Left renal pelvis (tissue), 4 donors: ENCODE measurements around the gene STAB2. TPM values are rescaled to one million over a fixed set of nuclear protein-coding genes. Genes with fewer than 3 reads are reported as not detected.

Source experiments
- DNase-seq, 4 donors: peaks; one replicate each; pipeline ENCODE4 v3.0.0-alpha.2; 2013; ENCODE audit warnings: low read depth in 4 of 4, low spot score in 3 of 4
- polyA plus RNA-seq, 4 donors: library from polyadenylated mRNA; unstranded; fragments of 120-200 nt; gene quantifications; one replicate each; pipeline ENCODE4 v1.2.1, GENCODE V29; 2013; ENCODE audit not compliant: insufficient read length in 4 of 4

STAB2 gene
- polyA plus RNA-seq, 4 donors = 0.63 to 2.7 (median 1.1) TPM

DNA sequence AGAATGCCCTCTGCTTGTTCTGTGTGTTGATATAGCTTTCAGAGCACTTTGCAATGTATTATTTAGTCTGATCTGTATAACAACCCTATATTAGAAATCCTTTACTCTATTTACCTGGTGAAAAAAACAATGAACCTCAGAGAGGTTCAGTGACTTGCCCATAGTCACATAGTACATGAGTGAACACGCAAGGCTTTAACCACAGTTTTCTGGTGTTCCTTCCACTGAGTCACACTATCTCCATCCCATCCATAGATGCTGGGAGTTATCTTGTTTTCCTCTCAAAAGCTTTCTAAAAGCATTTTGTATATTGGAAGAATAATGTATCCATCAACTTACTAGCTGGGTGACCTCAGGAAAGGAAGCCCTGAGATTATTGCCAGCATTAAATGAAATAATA lies 149.5 kb downstream of the STAB2 start:
- no peak for DNase-seq

DNA sequence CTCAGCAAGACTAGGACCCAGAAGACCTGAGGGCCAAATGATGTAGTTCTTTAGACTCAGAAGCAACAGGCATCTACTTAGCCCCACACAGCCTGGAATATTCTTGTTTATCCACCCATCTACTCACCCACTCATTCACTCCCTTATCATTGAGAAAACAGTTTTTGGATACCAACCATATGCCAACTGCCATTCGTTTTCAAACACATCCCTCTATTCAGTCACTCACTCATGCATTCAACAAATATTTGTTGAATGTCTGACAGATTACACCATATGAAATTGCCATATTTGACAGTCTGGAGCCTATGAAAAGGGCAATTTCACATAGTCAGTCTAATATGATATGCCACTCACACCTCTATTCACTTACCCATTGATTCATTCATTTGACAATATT lies 150.8 kb downstream of the STAB2 start:
- no peak for DNase-seq

DNA sequence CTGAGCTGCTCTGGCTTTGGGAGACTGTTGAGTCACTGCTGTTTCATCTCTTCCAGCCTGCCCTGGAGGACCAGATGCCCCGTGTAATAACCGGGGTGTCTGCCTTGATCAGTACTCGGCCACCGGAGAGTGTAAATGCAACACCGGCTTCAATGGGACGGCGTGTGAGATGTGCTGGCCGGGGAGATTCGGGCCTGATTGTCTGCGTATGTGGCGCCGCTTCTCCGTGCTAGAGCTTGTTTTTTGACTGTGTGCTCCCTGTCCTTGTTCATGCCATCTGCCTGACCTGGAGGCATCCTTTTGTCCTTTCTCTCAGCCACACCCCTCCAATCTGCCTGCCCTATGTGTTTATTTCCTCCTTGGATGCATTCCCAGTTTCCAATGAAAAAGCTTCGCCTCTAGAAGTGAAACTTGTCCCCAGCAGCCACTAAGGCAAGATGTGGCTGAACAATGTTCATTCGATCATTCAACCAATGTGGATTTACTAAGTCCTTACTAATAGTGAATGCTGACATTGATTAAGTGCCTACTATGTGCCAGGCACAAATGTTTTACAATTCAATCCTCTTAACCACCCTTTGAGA lies 155.4 kb downstream of the STAB2 start:
- no peak for DNase-seq

DNA sequence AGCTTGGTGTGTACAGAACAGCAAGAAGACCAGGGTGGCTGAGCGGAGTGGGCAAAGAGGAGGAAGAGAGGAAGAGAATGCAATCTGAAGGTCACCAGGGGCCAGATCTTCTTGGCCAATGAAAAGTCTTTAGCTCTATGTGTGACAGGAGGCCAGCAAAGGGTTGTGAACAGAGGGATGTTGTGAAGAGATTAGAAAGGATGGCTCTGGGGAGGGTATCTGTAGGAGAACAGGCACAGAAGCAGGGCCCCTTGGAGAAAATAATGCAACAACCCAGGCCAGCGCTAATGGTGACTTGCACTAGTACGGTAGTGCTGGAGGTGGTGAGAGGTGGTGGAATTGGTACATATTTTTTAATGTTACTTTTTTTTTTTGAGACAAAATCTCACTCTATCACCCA lies 156.7 kb downstream of the STAB2 start:
- DNase-seq = no peak

DNA sequence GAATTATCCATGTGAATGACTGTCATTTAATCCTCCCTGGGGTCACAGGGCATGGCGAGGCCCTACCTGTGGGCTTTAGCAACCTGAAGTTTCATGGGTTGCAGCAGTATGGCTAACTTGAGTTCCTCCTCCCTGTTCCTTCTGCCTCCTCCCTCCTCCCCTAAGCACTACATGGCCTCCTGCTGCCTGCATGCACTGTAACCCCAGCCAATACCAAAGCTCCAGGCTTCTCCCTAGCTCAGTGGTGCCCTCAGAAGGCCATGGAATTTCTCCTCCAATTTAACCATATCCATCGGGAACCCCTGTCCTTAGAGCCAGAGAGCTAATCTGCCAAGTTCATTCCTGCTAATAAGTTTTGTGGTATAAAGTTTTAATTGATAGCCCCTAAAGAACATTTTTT lies 158.9 kb downstream of the STAB2 start:
- DNase-seq = no peak

DNA sequence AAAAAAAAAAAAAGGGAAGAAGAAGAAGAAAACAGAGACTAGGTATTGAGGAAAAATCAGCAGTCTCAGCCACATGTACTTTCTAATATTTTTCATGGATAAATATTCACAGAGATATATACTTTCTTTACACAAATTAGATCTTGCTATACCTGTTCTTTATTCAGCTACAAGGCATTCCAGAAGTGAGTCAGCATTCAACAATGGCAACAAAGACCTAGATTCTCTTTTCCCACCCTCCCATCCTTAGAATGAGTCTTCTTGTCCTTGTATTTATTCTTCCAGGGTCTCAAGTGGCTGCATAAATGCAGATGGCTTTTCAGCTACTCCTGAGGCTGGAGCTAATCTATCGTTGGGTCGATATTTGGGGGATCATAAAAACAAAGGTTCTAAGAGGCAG lies 160.9 kb downstream of the STAB2 start:
- DNase-seq = no peak

DNA sequence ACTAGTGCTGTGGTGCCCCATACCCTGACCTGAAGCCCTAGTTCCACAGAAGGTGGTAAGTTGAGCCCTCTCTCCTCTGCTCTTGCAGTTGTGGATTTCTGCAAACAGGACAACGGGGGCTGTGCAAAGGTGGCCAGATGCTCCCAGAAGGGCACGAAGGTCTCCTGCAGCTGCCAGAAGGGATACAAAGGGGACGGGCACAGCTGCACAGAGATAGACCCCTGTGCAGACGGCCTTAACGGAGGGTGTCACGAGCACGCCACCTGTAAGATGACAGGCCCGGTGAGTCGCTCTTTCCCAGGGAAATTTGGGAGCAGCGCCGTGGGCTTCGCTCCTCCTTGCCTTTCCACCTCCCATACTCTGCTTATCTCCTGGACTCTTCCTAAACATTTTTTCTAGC lies 161.8 kb downstream of the STAB2 start:
- DNase-seq = no peak

DNA sequence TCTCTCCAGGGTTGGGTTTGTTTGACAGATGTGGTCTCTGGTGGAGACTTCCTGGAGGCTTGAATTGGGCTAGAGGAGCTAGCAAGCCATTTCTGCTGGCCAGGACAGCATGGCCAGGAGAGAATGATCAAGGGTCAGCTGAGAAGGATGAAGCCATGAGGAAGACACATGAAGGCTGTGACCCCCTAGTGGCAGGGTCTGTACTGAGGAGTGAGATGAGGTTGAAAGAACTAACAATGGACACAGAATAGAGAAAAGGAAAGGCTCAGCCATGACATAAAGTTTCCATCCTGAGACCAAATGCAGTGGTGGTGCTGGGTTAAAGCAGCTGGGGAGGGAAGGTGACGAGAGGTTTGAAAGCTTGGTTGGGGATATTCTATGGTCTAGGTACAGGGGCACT lies 164.1 kb downstream of the STAB2 start:
- no peak for DNase-seq

DNA sequence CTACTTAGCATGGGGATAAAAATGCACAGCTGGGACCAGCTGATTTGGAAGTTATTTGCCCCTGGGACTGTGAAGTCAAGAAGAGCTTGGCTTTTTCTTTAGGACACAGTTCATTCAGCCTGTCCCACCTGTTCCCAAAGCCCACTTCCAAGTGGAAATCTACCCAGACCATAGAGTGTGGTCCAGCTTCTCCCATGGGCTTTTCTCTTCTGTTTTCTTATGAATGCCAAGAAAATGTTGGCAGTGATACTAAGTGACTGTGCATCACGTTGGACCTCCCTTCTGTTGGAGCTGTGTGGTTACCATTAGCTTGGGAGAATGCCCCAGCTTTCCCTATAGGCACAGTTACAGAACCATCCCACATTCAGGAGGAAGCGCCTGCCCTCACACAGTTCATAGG lies 164.5 kb downstream of the STAB2 start:
- no peak for DNase-seq

DNA sequence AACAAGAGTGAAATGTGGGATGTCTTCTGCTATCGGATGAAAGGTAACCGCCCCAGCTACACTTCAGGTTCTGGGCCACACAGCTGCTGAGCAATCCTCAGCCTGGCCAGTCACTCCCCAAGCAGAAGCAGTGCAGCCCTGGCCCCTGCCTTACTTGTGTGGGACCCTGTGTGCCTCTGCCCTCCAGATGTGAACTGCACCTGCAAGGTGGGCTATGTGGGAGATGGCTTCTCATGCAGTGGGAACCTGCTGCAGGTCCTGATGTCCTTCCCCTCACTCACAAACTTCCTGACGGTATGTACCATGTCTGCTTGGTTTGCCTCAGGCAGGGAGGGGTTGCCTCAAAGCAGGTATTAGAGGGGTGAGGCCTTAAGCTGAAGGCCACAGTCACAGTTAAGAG lies 168.4 kb downstream of the STAB2 start:
- DNase-seq = no peak

DNA sequence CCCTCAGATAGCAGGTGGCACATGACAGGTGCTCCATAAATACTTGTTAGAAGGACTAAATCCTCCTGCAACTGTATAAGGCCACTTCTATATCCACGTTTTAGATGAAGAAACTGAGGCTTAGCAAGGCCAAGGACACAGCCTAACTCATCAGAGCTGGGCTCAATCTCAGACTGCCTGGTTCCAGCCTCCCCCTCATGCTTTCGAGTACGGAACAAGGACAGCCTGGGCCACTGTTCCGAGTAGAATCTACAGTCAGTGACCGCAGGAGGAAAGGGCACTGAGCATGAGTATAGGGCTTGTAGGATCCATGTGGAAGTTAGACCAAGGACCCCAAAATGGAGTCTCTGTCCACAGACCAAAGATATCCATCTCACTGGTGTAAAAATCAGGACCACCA lies 169.4 kb downstream of the STAB2 start:
- DNase-seq = no peak

DNA sequence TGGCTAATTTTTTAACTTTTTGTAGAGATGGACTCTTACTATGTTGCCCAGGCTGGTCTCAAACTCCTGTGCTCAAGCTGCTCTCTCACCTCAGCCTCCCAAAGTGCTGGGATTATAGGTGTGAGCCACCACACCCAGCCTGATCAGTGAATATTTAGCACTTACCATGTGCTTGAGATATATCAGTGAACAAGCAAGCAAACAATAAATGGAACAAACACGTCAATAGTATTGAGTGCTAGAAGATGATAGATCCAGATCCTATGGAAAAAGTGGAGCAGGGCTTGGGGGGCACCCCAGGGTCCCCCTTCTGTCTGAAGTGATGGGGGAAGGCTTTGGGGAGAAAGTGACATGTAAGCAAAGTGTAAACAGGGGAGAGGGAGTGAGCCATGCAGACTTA lies 170.2 kb downstream of the STAB2 start:
- no peak for DNase-seq

DNA sequence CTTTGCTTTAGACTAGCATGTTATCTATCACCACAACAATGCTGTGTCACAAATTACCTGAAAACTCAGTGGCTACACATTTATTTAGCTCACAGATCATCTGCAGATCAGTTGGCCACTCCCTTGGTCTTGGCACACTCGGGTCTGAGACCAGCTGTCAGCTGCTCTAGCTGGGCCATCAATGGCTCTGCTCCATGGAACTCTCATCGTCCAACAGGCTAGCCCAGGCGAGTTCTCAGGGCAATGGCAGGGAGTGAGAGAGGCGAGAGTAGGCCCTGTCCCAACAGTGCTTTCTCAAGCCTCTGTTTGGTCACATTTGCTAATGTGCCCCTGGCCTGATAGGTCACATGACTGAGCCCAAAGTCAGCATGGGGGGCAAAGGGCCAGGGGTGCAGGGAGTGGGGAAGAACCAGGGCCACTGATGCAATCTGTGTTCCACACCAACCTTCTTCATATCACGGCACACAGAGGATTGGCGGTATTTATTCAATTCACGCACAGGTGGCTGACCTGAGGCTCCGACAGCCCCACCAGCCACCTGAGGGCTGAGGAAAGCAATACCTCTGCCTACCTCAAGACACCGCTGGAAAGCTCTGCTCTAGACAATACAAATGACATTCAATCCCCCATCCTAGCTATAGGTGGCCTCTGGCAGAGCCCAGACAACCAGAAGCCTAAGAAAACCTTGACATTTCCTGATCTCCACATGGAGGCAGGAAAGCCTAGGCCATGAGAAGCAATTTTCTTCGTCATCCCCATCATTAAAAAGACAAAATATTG lies 171.4 kb downstream of the STAB2 start:
- DNase-seq = no peak

DNA sequence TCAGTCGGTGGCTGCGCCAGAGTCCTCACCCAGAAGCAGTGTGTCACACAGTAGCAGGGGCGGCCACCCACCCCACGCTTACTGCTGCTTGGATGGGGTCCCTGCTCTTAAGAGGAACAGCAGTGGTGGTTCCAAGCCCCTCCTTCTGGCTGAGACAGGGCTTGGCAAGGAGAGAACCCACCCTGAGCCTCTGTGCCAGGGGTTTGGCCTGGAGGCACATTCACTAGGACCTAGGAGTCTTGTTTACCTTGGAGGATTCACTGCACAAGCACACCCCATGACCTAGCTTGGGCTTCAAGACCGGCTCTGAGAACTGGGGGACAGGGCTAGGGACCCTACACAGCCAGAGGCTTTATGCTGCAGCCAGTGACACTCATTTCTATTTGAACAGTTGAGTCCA lies 175.4 kb downstream of the STAB2 start:
- no peak for DNase-seq

DNA sequence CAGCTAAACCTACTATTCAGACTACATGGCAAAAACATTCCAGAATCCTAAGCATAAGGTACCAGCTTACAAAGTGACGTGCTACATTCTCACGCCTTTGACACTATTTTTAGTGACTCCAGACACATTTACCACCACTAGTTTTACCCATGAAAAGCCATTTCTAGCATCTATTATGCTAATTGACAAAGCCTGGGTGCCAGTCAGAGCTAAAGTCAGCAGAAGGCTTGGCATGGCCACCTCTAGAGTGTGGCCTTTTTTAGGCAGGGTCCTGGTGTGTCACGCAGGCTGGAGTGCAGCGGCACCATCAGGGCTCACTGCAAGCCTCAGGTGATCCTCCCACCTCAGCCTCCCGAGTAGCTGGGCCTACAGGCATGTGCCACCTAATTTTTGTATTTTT lies 178.2 kb downstream of the STAB2 start:
- no peak for DNase-seq

DNA sequence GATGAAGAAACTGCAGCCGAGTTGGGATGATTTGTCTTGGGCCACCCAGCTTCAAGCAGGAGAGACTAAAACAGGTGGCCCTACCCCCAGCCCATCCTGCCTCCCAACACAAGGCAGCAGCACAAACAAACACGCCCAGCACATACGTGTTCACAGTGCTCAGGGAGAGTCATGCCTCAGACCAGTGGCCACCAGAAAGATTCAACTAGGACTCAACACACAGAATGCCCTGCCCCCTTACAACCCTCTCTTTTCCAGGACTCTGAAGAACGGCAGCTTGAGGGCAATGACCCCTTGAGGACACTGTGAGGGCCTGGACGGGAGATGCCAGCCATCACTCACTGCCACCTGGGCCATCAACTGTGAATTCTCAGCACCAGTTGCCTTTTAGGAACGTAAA lies 179.0 kb downstream of the STAB2 start:
- DNase-seq = no peak

DNA sequence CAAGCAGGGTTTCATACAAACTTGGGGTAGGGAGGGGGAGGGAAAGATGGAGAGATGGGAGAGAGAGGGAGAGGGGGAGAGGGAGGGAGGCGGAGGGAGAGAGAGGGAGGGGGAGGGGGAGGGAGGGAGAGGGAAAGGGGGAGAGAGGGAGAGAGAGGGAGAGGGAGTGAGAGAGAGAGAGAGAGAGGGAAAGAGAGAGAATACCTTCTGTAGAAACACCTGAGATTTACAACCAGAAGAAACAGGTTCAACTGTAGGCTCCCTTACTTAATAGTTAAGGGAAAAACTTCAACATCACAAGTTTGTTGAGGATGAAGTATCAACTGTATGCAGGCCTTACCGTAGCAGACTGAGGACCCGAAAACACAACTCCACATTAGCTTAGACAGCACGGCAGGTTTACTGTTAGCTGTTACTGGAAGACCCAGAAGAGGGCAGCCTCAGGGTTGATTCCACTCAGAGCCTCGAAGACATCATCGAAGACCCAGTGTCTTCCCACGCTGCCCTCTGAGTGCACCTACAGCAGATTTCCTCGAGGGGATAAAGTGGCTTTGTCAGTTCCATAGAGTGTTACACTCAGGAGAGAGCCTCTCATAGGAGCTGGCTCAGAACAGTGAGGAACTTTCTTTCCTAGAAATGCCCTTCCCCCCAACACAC lies 181.5 kb downstream of the STAB2 start:
- DNase-seq = no peak

DNA sequence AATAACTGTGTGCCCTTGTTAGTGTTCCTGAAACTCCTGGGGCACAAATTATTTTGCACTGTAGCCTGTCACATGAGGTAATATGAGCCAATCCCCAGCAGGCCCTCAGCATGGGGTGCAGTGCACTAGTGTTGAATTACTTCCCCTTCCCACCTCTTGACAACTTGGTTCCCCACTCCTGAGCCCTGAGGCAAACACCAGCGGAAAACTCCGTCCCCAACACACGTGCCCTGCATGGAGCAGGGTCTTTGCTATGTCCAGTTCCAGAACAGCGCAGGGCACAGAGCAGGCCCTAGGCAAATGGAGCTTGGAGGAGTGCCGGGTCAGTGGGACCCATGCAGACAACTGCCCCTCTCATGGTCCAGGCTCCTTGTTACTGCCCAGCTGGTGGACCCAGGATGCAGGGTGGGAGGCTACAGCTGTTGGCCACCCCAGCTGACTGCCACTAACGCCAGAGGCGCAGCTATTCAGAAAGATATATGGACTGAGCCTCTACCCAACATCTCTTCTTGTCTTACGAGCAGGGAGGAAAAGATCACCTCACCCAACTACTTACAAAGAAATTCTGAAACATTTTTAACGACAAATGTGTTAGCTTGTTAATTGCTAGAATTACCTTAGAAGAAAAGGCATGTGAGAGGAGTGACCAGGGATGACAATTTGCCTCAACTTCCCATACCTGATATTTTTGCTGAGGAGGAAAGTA lies 182.3 kb downstream of the STAB2 start:
- no peak for DNase-seq

DNA sequence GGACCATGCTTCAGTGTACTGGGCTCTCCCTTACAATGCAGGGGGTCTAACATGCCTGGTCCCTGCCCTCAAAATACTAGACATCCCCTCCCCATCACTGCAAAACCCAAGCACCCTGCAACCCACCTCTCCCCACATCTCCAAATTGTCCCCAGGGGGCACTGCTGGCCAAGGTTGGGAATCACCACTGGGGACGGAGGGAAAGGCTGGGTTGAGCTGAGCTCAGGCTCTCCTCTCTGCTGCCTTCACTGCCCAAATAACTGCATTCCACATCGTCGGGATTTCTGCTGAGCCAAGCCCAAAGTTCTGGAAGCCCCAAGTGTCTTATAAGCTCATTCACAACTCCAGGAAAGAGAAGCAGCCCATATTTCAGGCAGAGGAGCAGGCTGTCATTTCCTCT lies 184.4 kb downstream of the STAB2 start:
- DNase-seq = no peak

DNA sequence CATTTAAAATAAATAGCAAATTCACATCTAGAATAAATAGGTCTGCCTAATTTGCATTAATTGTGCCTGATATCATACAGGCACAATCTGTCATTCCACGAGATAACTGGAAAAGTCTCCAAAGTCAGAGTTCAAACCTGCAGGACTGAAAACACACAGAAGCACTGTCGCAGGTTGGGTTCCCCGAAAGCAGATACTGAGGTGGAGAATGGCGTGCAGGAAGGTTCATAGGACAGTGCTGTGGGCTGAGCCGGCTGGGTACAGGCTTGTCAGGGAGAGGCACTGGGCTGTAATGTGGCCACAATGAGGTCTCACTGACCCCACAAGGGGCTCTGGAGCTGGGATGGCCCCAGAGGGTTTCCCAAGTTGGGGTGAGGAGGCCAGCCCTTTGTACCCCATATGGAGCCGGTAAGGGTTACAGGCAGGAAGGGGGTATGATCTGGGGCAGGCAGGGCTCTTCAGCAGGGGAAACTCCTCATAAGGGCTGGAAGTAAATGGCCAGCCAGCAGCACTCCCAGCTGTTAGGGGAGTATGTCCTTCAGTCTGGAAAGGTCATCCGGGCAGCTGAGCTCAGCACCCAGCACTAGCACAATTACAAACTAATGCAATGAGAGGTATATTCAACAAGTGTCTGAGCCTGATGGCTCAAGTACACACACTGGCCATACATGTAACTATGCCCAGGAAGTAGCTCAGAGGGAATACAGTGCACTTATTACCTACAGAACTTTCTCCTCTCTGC lies 185.5 kb downstream of the STAB2 start:
- DNase-seq = no peak
